IMR-90 (cell line): ENCODE measurements around the gene CARM1.

Experiments
- CTCF ChIP-seq: conservative IDR thresholded peaks from 2 replicates; pipeline ENCODE4 v1.5.1; 2012; ENCODE audit warnings: mild to moderate bottlenecking, low read depth, low read length, improper control_type of control experiment
- POLR2A ChIP-seq: IDR thresholded peaks from 2 replicates; pipeline ENCODE4 v1.6.1; 2012; ENCODE audit warnings: mild to moderate bottlenecking, low read depth, low read length
- RFX5 ChIP-seq: IDR thresholded peaks from 2 replicates; pipeline ENCODE4 v1.8.0; 2012; ENCODE audit warnings: low read depth, mild to moderate bottlenecking, low read length, moderate library complexity
- USF2 ChIP-seq: fragments of 150-350 bp; IDR thresholded peaks from 2 replicates; pipeline ENCODE4 v1.6.1; 2017; ENCODE audit warnings: mild to moderate bottlenecking, antibody characterized with exemption, low read length, low read depth
- TF ChIP-seq, protein P1 (sequence below): fragments of 150-350 bp; IDR thresholded peaks from 2 replicates; pipeline ENCODE4 v1.6.1; 2016; ENCODE audit warnings: low read depth, mild to moderate bottlenecking, low read length, moderate library complexity, borderline replicate concordance

DNA sequence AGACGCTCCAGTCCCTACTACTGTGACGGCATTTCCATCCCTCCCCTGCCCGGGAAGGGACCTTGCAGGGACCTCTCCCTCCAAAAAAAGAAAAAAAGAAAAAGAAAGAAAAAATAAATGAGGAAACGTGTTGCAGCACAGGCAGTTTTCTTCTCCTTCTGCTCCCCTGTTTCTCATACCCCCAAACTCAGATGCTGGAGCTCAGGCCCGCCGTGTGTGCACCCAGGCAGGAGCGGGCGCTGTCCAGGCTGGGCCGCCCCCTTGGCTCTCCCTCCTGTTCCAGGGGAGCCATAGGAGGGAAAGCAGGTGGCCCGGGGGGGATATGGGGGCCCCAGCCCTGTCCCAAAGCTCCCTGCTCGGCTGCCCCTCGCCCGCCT, 51.3 kb downstream of the CARM1 start:
- no peak for TF ChIP-seq RFX5
- no peak for TF ChIP-seq CTCF
- no peak for TF ChIP-seq USF2
- TF ChIP-seq POLR2A: no peak
- TF ChIP-seq, protein P1, sequence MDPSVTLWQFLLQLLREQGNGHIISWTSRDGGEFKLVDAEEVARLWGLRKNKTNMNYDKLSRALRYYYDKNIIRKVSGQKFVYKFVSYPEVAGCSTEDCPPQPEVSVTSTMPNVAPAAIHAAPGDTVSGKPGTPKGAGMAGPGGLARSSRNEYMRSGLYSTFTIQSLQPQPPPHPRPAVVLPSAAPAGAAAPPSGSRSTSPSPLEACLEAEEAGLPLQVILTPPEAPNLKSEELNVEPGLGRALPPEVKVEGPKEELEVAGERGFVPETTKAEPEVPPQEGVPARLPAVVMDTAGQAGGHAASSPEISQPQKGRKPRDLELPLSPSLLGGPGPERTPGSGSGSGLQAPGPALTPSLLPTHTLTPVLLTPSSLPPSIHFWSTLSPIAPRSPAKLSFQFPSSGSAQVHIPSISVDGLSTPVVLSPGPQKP: no peak
